Liver (tissue), 3 donors: Measurements from ENCODE around the gene CACHD1.

Experiments used
- EGR1 ChIP-seq, 2 donors: IDR thresholded peaks; 2 replicates each; pipeline ENCODE4 v1.6.1; 2016 to 2018; ENCODE audit warnings: antibody characterized with exemption in 2 of 2, low read depth in 2 of 2
- TAF1 ChIP-seq: conservative IDR thresholded peaks from 2 replicates; pipeline ENCODE4 v1.6.1; 2016; ENCODE audit warnings: antibody characterized with exemption, mild to moderate bottlenecking
- TF ChIP-seq, protein P1 (sequence below): fragments of 150-350 bp; IDR thresholded peaks from 2 replicates; pipeline ENCODE4 v1.5.1; 2017; ENCODE audit warnings: improper control_type of control experiment, low read depth, low read length; ENCODE audit not compliant: missing input control
- TF ChIP-seq, protein P2 (sequence below): IDR thresholded peaks from 2 replicates; pipeline ENCODE4 v1.6.1; 2016; ENCODE audit warnings: antibody characterized with exemption
- donor health status: healthy.
- donor health status: healthy.

DNA sequence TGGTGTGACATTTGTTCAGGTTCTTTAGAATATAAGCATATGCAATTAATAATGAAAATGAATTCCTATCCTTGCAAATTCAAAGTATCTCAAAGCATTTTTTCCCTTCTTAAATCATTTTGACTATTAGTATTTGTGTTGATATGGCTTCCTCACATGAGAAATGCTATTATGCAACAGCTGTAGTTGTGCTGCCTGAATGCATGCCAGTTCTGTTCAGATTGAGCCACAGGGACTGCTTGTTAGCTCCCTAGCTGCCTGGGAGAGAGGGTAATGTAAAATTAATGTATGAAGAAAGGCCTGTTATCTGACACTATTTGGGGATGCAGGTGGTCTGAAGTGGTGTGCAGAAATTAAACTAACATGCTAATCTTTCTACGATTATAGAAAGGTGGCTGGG, 45.5 kb downstream of the CACHD1 start:
- TF ChIP-seq, protein P1, sequence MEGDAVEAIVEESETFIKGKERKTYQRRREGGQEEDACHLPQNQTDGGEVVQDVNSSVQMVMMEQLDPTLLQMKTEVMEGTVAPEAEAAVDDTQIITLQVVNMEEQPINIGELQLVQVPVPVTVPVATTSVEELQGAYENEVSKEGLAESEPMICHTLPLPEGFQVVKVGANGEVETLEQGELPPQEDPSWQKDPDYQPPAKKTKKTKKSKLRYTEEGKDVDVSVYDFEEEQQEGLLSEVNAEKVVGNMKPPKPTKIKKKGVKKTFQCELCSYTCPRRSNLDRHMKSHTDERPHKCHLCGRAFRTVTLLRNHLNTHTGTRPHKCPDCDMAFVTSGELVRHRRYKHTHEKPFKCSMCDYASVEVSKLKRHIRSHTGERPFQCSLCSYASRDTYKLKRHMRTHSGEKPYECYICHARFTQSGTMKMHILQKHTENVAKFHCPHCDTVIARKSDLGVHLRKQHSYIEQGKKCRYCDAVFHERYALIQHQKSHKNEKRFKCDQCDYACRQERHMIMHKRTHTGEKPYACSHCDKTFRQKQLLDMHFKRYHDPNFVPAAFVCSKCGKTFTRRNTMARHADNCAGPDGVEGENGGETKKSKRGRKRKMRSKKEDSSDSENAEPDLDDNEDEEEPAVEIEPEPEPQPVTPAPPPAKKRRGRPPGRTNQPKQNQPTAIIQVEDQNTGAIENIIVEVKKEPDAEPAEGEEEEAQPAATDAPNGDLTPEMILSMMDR: no peak
- TF ChIP-seq EGR1 (IDR thresholded peaks at IDR 0.05; ENCODE audit: low read depth in 2 of 2) (no peak), TAF1 (no peak)
- TF ChIP-seq, protein P2, sequence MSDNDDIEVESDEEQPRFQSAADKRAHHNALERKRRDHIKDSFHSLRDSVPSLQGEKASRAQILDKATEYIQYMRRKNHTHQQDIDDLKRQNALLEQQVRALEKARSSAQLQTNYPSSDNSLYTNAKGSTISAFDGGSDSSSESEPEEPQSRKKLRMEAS: peak; percentile 21
